NCI-H82 (cell line): ENCODE results near the gene SLC6A18.

ENCODE experiments used
- DNase-seq: peaks from one replicate; lab custom pipeline; 2025; lab: John Stamatoyannopoulos, UW

SLC6A18 gene

GRCh38 chr5:1202798-1203185 is 22.4 kb upstream of the SLC6A18 start:
- no peak for DNase-seq

- no peak for DNase-seq
Measured at GRCh38 chr5:1203311-1203967, 21.7 kb upstream of the SLC6A18 start.

- no peak for DNase-seq
Measured at GRCh38 chr5:1203968-1204692, 21.1 kb upstream of the SLC6A18 start.

- DNase-seq, result peak; percentile 48
Measured at GRCh38 chr5:1204693-1205242, 20.4 kb upstream of the SLC6A18 start.

- no peak for DNase-seq
Measured at GRCh38 chr5:1205255-1206180, 19.7 kb upstream of the SLC6A18 start.

GRCh38 chr5:1206521-1207412 is 18.4 kb upstream of the SLC6A18 start:
- DNase-seq, result no peak

- no peak for DNase-seq
Measured at GRCh38 chr5:1207555-1207954, 17.6 kb upstream of the SLC6A18 start.

GRCh38 chr5:1208221-1208742 is 16.9 kb upstream of the SLC6A18 start:
- no peak for DNase-seq

GRCh38 chr5:1208743-1209488 is 16.3 kb upstream of the SLC6A18 start:
- no peak for DNase-seq

- DNase-seq, result no peak
Measured at GRCh38 chr5:1209489-1209852, 15.7 kb upstream of the SLC6A18 start.

GRCh38 chr5:1209896-1210776 is 15.0 kb upstream of the SLC6A18 start:
- DNase-seq, result no peak

- DNase-seq, result no peak
Measured at GRCh38 chr5:1210832-1211251, 14.3 kb upstream of the SLC6A18 start.

- DNase-seq, result no peak
Measured at GRCh38 chr5:1211701-1212100, 13.5 kb upstream of the SLC6A18 start.

GRCh38 chr5:1212271-1212670 is 12.9 kb upstream of the SLC6A18 start:
- no peak for DNase-seq

- no peak for DNase-seq
Measured at GRCh38 chr5:1212881-1213280, 12.3 kb upstream of the SLC6A18 start.

- DNase-seq, result no peak
Measured at GRCh38 chr5:1213508-1214162, 11.5 kb upstream of the SLC6A18 start.

- DNase-seq, result no peak
Measured at GRCh38 chr5:1214163-1214935, 10.8 kb upstream of the SLC6A18 start.

- no peak for DNase-seq
Measured at GRCh38 chr5:1214936-1215220, 10.3 kb upstream of the SLC6A18 start.
